SHP77 (cell line): ENCODE data around the gene SLCO2A1.
A peak's percentile ranks its signal among the peaks of the same experiment; 100 is the strongest.

Experiments used
- DNase-seq, 2 experiments: peaks; one replicate each; lab custom pipeline; 2025; lab: John Stamatoyannopoulos, UW

The SLCO2A1 gene

GRCh38 chr3:133933097-133934024 is 96.4 kb downstream of the SLCO2A1 start:
- no peak for DNase-seq

GRCh38 chr3:133932009-133932408 is 97.7 kb downstream of the SLCO2A1 start:
- no peak for DNase-seq

GRCh38 chr3:133931084-133931483 is 98.6 kb downstream of the SLCO2A1 start:
- no peak for DNase-seq

GRCh38 chr3:133930341-133930933 is 99.3 kb downstream of the SLCO2A1 start:
- peak; percentile 16 to 51 for DNase-seq

GRCh38 chr3:133928903-133929607 is 100.7 kb downstream of the SLCO2A1 start:
- DNase-seq = no peak

- DNase-seq = no peak
Observed at GRCh38 chr3:133928136-133928893, 101.4 kb downstream of the SLCO2A1 start.

- DNase-seq = peak in 1 of 2 experiments; percentile 12
Observed at GRCh38 chr3:133927540-133928066, 102.1 kb downstream of the SLCO2A1 start.

- DNase-seq = no peak
Observed at GRCh38 chr3:133926736-133927539, 102.8 kb downstream of the SLCO2A1 start.

- no peak for DNase-seq
Observed at GRCh38 chr3:133925960-133926735, 103.6 kb downstream of the SLCO2A1 start.

GRCh38 chr3:133924041-133924440 is 105.7 kb downstream of the SLCO2A1 start:
- no peak for DNase-seq

- DNase-seq = no peak
Observed at GRCh38 chr3:133921592-133921991, 108.1 kb downstream of the SLCO2A1 start.

GRCh38 chr3:133917144-133917543 is 112.6 kb downstream of the SLCO2A1 start:
- no peak for DNase-seq

GRCh38 chr3:133915685-133916658 is 113.8 kb downstream of the SLCO2A1 start:
- DNase-seq = no peak

- no peak for DNase-seq
Observed at GRCh38 chr3:133914839-133915600, 114.7 kb downstream of the SLCO2A1 start.

- no peak for DNase-seq
Observed at GRCh38 chr3:133910422-133910821, 119.3 kb downstream of the SLCO2A1 start.

- DNase-seq = no peak
Observed at GRCh38 chr3:133905376-133905775, 124.3 kb downstream of the SLCO2A1 start.

GRCh38 chr3:133901847-133902246 is 127.9 kb downstream of the SLCO2A1 start:
- DNase-seq = no peak

GRCh38 chr3:133901083-133901482 is 128.6 kb downstream of the SLCO2A1 start:
- no peak for DNase-seq
